Omental fat pad (tissue), 4 donors: ENCODE results near the gene TEAD1. TPM values are rescaled to one million over a fixed set of nuclear protein-coding genes. Genes with fewer than 3 reads are reported as not detected.

Experiments used
- ATAC-seq: fragments of 150-250 bp; one replicate; pipeline ENCODE4 v1.9.1; 2016; ENCODE audit warnings: mild to moderate bottlenecking, moderate library complexity; ENCODE audit not compliant: low FRiP score
- DNase-seq: peaks from one replicate; pipeline ENCODE4 v3.0.0-alpha.2; 2019; ENCODE audit warnings: low spot score
- total RNA-seq, 4 donors: library from RNA; depleted of rRNA; stranded (reverse); fragments of >200 nt; gene quantifications; one replicate each; pipeline ENCODE4 v1.1.0, GENCODE V29; 2016
- TF ChIP-seq, protein P1 (sequence below), 3 donors: fragments of 450-650 bp; IDR thresholded peaks; one replicate each; pipeline ENCODE4 v1.5.1; 2016 to 2017; ENCODE audit warnings: antibody characterized with exemption in 3 of 3, mild to moderate bottlenecking in 3 of 3, moderate library complexity in 2 of 3

The TEAD1 gene
- total RNA-seq, 4 donors from 2014 or later = 81.7 to 123 (median 103) TPM

DNA sequence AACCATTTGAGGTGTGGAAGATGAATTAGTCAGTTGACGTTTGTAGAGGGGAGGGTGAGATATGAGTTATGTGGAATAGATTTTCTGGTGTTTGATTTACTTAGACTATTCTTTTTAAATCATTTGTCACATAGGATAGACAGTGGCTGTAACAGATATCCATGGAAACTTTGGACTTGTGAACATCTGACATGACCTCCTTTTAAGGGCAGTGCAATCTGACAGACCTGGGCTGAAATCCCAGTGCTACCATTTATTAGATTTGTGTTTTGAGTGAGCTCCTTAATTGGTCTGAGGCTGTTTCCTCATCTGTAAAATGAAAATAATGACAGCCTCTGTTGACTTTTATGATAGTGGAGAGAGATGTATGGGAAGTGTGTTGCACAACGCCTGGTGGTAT is 159.9 kb downstream of the TEAD1 start:
- ATAC-seq (no peak), DNase-seq (no peak)
- TF ChIP-seq, protein P1, sequence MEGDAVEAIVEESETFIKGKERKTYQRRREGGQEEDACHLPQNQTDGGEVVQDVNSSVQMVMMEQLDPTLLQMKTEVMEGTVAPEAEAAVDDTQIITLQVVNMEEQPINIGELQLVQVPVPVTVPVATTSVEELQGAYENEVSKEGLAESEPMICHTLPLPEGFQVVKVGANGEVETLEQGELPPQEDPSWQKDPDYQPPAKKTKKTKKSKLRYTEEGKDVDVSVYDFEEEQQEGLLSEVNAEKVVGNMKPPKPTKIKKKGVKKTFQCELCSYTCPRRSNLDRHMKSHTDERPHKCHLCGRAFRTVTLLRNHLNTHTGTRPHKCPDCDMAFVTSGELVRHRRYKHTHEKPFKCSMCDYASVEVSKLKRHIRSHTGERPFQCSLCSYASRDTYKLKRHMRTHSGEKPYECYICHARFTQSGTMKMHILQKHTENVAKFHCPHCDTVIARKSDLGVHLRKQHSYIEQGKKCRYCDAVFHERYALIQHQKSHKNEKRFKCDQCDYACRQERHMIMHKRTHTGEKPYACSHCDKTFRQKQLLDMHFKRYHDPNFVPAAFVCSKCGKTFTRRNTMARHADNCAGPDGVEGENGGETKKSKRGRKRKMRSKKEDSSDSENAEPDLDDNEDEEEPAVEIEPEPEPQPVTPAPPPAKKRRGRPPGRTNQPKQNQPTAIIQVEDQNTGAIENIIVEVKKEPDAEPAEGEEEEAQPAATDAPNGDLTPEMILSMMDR (IDR thresholded peaks at IDR 0.05) = no peak

DNA sequence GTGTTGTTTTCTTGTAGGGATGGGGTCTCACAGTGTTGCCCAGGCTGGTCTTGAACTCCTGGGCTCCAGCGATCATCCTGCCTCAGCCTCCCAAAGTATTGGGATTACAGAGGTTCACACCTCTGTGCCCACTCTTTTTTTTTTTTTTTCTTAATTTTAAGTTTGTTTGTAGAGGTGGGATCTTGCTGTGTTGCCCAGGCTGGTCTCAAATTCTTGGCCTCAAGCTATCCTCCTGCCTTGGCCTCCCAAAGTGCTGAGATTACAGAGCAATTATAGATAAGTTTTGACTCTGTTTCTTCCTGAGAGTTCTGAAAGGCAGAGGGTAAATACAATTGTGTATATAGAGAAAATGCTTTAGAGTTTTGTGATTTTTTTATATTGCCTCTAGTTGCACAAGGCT is 160.4 kb downstream of the TEAD1 start:
- ATAC-seq (no peak), DNase-seq (no peak)
- TF ChIP-seq, protein P1 (IDR thresholded peaks at IDR 0.05) = no peak

DNA sequence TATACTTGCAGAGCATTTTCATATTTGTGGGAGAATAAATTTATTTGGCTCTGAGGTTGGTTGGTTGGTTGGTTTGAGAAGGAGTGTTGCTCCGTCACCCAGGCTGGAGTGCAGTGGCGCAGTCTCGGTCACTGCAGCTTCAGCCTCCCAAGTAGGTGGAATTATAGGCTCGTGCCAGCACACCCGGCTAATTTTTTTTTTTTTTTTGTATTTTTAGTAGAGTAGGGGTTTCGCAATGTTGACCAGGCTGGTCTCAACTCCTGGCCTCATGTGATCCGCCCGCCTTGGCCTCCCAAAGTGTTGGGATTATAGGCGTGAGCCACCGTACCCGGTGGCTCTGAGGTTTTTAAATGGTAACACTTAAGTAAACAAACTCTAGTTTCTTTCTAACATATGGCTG is 161.1 kb downstream of the TEAD1 start:
- DNase-seq (no peak), ATAC-seq (no peak)
- TF ChIP-seq, protein P1 (IDR thresholded peaks at IDR 0.05) = no peak

DNA sequence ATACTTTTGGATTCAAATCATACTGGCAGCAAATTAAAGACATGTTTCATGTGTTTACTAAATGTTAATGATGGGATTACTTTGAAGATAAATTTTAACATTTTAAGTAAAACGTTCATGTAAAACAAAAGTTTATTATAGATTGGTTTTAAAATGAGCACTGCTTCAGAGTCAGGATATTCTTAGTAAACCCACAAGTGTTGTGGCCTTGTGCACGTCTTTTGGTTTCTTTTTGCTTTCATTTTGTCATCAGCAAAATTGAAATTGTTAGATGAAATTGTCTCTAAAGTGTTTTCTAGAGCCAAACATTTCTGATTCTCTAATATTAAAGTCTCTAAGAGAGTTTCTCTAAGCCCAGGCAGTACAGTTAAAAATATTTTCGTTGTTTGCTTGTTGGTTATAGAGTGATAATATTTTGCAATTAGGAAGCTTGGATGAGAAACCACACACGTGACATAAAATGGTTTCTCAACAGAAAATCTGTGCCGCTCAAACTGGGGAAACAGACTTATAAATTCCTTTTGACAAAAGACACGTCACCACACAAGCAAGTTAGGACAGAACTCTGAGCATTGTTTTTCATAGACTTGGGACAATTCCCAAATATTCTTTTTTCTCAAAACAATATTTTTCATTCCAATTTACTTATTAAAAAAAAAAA is 164.4 kb downstream of the TEAD1 start:
- DNase-seq (no peak), ATAC-seq (no peak)
- TF ChIP-seq, protein P1 (IDR thresholded peaks at IDR 0.05) = no peak

DNA sequence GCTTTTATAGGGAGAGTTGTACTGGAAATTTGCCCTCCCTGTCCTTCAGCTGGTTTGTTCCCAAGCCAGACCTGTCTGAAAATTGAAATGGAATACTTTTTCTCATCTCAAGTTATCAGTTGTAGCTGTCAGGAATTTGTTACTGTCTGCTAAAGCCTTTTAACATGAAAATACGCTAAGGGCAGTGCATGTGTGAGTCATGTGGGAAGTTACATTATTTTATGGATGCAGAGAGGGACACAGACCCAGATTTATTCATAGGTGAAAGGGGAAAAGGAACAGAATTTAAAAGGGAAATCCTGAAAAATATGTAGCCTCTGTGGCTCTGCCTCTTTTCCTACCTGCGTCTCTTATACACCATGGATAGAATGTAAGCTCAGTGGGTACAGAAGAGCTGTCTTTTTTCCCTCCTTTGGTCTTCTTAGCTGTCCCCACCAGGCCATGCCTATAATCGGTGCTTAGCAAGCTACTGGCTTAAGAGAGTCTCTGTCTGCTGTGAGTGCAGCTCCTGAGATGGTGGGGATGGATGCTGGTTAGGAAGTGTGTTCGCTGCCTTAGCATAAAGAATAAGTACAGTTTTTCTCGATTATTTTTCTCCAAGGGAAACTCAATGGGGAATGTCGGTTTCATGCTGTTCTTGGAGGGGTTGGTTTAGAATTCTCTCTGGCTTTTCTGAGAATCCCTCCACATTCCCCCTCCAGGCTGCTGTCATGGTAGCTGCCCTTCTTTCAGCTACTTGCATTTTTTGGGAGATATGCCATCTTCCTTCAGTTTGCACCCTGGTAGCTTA is 166.8 kb downstream of the TEAD1 start:
- TF ChIP-seq, protein P1 (IDR thresholded peaks at IDR 0.05) = no peak
- no peak for DNase-seq
- ATAC-seq = no peak

DNA sequence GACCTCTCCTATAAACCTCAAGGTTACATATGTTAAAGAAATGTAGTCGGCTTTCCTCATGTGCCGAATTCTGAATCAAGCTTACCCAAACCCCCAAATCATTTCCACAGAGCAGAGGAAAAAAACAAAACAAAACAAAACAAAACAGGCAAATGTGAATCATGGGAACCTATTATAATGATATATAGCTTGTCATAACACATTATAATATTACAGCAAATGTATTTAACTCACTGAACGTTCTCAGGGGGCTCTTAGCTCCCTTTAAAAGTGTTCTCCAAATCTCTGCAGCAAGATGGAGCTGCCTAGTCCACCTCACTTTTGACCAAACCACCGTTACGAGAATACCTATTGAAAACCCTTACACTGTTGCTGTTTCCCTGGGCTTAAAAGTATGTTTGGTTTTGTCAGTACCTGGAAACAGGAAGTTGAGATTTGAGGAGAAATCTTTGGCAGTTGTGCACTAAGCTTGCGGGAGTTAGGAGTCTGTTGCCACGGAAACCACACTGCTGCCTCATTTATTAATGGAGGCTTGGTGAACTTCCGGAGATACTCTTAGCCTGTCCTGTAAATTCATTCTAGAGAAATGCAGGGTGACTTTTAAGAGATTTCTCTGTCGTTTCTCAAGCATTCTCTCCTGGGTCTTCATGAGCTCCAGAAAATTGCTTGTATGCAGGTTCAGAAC is 167.9 kb downstream of the TEAD1 start:
- no peak for DNase-seq
- TF ChIP-seq, protein P1 (IDR thresholded peaks at IDR 0.05) = no peak
- peak; percentile 66 for ATAC-seq
